Measurements from ENCODE around the gene TMEM115.

- TF ChIP-seq CTCF (conservative IDR thresholded peaks at IDR 0.05) (no peak), ZFX (IDR thresholded peaks at IDR 0.05) (peak; percentile 40; the same call in 1 of the 2 replicates)
Observed at GRCh38 chr3:50327943-50328691, 31.2 kb downstream of the TMEM115 start, which contains the start of gene TUSC2.
